NCI-H1417 (cell line): ENCODE measurements around the gene COX7B.
"Not testable (repeated sequence)": the region's sequence is repeated elsewhere in the genome, so short reads cannot be mapped to it uniquely, and the experiment has no call there.

Source experiments
- DNase-seq, 3 experiments: peaks; one replicate each; lab custom pipeline; 2025; lab: John Stamatoyannopoulos, UW

Gene COX7B

GRCh38 chrX:77899081-77899828 is at the start of gene COX7B:
TSS of gene COX7B (plus strand) at chrX:77899468. CDS start at chrX:77899554, 86 bp downstream.
- peak; percentile 88 to 98 (median 97) for DNase-seq

- no peak for DNase-seq
These were observed 23.9 kb upstream of the COX7B start for GRCh38 chrX:77875372-77875771.

GRCh38 chrX:77881418-77881817 is 17.9 kb upstream of the COX7B start:
- DNase-seq = not testable (repeated sequence)

- no peak for DNase-seq
These were observed 6.4 kb upstream of the COX7B start for GRCh38 chrX:77892887-77893286.

GRCh38 chrX:77893713-77894112 is 5.6 kb upstream of the COX7B start:
- DNase-seq = no peak

GRCh38 chrX:77894921-77895886 is 4.1 kb upstream of the COX7B start, which contains the start of gene MAGT1:
TSS of gene MAGT1 (minus strand) at chrX:77895435. CDS start at chrX:77895410, 25 bp downstream.
- peak; percentile 93 to 99 (median 98) for DNase-seq

GRCh38 chrX:77900688-77901087 is 1.4 kb downstream of the COX7B start:
- no peak for DNase-seq

GRCh38 chrX:77901506-77901905 is 2.2 kb downstream of the COX7B start:
- no peak for DNase-seq

GRCh38 chrX:77910108-77910840 is 11.0 kb downstream of the COX7B start, which contains the start of gene ATP7A:
TSS of gene ATP7A (plus strand) at chrX:77910693. CDS start at chrX:77971642, 60,949 bp downstream.
- DNase-seq = peak; percentile 83 to 95 (median 89)

GRCh38 chrX:77917294-77917933 is 18.1 kb downstream of the COX7B start:
- DNase-seq = no peak

GRCh38 chrX:77918568-77918967 is 19.3 kb downstream of the COX7B start:
- DNase-seq = no peak

- DNase-seq = not testable (repeated sequence)
These were observed 20.1 kb downstream of the COX7B start for GRCh38 chrX:77919370-77919769.

GRCh38 chrX:77922787-77923186 is 23.5 kb downstream of the COX7B start:
- no peak for DNase-seq

GRCh38 chrX:77924320-77924859 is 25.1 kb downstream of the COX7B start:
- DNase-seq = no peak

- no peak for DNase-seq
These were observed 26.5 kb downstream of the COX7B start for GRCh38 chrX:77925764-77926163.

GRCh38 chrX:77930581-77930980 is 31.3 kb downstream of the COX7B start:
- DNase-seq = no peak

GRCh38 chrX:77935886-77936285 is 36.6 kb downstream of the COX7B start:
- DNase-seq = no peak

- no peak for DNase-seq
These were observed 37.0 kb downstream of the COX7B start for GRCh38 chrX:77936299-77936698.

GRCh38 chrX:77937291-77937690 is 38.0 kb downstream of the COX7B start:
- DNase-seq = no peak

GRCh38 chrX:77938083-77938680 is 38.9 kb downstream of the COX7B start:
- no peak for DNase-seq

- DNase-seq = not testable (repeated sequence)
These were observed 45.8 kb downstream of the COX7B start for GRCh38 chrX:77945031-77945430.
